Astrocyte (in vitro differentiated cells and primary cell): Measurements from ENCODE around the gene INPP5B.

Source experiments
- CTCF ChIP-seq: IDR thresholded peaks from 2 replicates; pipeline ENCODE4 v1.5.1; 2011; ENCODE audit warnings: low read depth, mild to moderate bottlenecking, inconsistent platforms, low read length, moderate library complexity; ENCODE audit not compliant: insufficient read depth
- EZH2 ChIP-seq: IDR thresholded peaks from 2 replicates; pipeline ENCODE4 v1.6.1; 2012; ENCODE audit warnings: mild to moderate bottlenecking, low read length, inconsistent platforms; ENCODE audit not compliant: insufficient read depth

GRCh38 chr1:37974567-37974966, 27.7 kb upstream of the INPP5B start:
- TF ChIP-seq CTCF (no peak), EZH2 (no peak)
